ENCODE data around the gene STAT2.

DNA sequence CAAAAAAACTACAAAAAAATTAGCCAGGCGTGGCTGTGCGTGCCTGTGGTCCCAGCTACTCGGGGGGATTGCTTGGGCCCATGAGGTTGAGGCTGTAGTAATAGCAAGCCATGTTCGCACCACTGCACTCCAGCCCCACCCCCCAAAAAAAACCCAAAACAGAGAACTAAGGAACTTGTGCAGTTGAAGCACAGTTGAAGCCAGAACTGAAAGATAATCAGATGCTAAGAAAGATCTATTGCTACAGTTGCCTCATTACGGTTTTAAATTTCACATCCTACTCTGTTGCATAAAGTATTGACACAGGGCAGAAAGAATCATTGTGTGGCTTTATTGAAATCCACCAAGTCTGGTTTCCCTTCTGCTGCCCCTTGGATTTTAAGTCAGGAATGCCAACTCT, 63.6 kb downstream of the STAT2 start:
- TF ChIP-seq, protein P1, sequence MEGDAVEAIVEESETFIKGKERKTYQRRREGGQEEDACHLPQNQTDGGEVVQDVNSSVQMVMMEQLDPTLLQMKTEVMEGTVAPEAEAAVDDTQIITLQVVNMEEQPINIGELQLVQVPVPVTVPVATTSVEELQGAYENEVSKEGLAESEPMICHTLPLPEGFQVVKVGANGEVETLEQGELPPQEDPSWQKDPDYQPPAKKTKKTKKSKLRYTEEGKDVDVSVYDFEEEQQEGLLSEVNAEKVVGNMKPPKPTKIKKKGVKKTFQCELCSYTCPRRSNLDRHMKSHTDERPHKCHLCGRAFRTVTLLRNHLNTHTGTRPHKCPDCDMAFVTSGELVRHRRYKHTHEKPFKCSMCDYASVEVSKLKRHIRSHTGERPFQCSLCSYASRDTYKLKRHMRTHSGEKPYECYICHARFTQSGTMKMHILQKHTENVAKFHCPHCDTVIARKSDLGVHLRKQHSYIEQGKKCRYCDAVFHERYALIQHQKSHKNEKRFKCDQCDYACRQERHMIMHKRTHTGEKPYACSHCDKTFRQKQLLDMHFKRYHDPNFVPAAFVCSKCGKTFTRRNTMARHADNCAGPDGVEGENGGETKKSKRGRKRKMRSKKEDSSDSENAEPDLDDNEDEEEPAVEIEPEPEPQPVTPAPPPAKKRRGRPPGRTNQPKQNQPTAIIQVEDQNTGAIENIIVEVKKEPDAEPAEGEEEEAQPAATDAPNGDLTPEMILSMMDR (IDR thresholded peaks at IDR 0.05), result no peak
- TF ChIP-seq POLR2AphosphoS5 (IDR thresholded peaks at IDR 0.05; ENCODE audit: low read depth, low read length) (no peak), SIN3A (IDR thresholded peaks at IDR 0.05; ENCODE audit: borderline replicate concordance, insufficient read depth, low read depth, low read length) (no peak)
- TF ChIP-seq, protein P2, sequence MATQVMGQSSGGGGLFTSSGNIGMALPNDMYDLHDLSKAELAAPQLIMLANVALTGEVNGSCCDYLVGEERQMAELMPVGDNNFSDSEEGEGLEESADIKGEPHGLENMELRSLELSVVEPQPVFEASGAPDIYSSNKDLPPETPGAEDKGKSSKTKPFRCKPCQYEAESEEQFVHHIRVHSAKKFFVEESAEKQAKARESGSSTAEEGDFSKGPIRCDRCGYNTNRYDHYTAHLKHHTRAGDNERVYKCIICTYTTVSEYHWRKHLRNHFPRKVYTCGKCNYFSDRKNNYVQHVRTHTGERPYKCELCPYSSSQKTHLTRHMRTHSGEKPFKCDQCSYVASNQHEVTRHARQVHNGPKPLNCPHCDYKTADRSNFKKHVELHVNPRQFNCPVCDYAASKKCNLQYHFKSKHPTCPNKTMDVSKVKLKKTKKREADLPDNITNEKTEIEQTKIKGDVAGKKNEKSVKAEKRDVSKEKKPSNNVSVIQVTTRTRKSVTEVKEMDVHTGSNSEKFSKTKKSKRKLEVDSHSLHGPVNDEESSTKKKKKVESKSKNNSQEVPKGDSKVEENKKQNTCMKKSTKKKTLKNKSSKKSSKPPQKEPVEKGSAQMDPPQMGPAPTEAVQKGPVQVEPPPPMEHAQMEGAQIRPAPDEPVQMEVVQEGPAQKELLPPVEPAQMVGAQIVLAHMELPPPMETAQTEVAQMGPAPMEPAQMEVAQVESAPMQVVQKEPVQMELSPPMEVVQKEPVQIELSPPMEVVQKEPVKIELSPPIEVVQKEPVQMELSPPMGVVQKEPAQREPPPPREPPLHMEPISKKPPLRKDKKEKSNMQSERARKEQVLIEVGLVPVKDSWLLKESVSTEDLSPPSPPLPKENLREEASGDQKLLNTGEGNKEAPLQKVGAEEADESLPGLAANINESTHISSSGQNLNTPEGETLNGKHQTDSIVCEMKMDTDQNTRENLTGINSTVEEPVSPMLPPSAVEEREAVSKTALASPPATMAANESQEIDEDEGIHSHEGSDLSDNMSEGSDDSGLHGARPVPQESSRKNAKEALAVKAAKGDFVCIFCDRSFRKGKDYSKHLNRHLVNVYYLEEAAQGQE (IDR thresholded peaks at IDR 0.05; ENCODE audit: insufficient read depth in 1 of 2, low read depth in 2 of 2, low read length in 1 of 2), result no peak
